ENCODE data around the gene ARL5C. TPM values are rescaled to one million over a fixed set of nuclear protein-coding genes. Genes with fewer than 3 reads are reported as not detected.

ARL5C gene
- total and polyA plus RNA-seq, 2 donors = 0.37 TPM; not detected in 1

- no peak for DNase-seq (ENCODE audit: extremely low spot score)
- no peak overlapping the region for H3K4me3 ChIP-seq (ENCODE audit: low read depth, low read length)
- no peak overlapping the region for H3K27ac ChIP-seq (ENCODE audit: low read depth)
- 86% methylated on average over 10 of the region's 10 CpGs for WGBS
- H3K36me3 ChIP-seq (ENCODE audit: insufficient read depth) = no peaks in the 10 kb centered on the region
- H3K4me1 ChIP-seq (ENCODE audit: insufficient read depth) = no peaks in the 10 kb centered on the region
Measured at GRCh38 chr17:39183720-39184119, 17.8 kb upstream of the ARL5C start.

DNA sequence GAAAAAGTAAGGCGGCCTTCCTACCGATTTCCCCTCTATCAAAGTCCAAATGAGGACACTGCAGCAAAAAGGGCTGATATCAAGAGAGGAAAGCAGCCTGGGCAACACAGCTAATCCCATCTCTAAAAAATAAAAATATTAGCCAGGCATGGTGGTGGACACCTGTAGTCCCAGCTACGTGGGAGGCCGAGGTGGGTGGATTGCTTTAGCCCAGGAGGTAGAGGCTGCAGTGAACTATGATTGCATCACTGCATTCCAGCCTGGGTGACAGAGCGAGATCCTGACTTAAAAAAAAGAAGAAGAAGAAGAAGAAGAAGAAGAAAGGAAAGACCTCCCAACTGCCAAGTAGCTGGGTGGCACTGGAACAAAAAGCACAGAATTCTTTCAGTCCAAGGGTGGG is 17.1 kb upstream of the ARL5C start:
- no peak for DNase-seq (ENCODE audit: extremely low spot score)
- Histone ChIP-seq H3K4me1 (ENCODE audit: insufficient read depth) (peaks cover 1% of the 10 kb centered on the region), H3K27ac (ENCODE audit: low read depth) (no peak overlapping the region), H3K36me3 (ENCODE audit: insufficient read depth) (no peaks in the 10 kb centered on the region), H3K4me3 (ENCODE audit: low read depth, low read length) (no peak overlapping the region)
- WGBS = 95% methylated on average over 5 of the region's 5 CpGs

DNA sequence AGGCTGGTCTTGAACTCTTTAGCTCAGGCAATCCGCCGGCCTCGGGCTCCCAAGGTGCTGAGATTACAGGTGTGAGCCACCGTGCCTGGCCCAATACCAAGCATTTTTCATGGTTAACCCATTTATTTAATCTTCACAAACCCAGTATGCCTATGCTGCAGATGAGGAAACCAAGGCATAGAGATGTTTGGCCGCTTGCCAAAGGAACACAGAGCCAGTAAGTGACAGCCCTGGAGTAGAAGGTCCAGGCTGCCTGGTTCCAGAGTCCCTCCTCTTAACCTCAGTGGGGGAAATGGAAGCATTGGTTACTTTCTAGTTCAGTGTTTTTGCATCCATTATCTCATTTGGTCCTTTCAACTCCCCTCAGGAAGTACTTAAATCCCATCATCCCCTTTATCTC is 15.3 kb upstream of the ARL5C start:
- DNase-seq (ENCODE audit: extremely low spot score) = no peak
- no peak overlapping the region for H3K4me3 ChIP-seq (ENCODE audit: low read depth, low read length)
- H3K36me3 ChIP-seq (ENCODE audit: insufficient read depth) = no peaks in the 10 kb centered on the region
- WGBS = 93% methylated on average over 5 of the region's 5 CpGs
- no peak overlapping the region for H3K27ac ChIP-seq (ENCODE audit: low read depth)
- H3K4me1 ChIP-seq (ENCODE audit: insufficient read depth) = peaks cover 1% of the 10 kb centered on the region

DNA sequence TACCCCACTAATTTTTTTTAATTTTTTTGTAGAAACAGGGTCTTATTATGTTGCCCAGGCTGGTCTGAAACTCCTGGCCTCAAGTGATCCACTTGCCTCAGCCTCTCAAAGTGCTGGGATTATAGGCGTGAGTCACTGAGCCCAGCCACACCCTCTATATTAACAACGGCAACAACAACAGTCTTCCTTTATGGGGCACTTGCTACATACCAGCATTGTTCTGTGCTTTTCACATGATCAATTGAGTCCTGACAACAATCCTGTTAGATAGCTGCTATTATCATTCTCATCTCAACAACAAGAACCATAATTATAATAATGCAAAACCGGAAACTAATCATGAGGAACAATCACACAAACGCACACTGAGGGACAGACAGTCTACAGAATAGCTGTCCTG is 12.6 kb upstream of the ARL5C start:
- 62% methylated on average over 4 of the region's 4 CpGs for WGBS
- H3K27ac ChIP-seq (ENCODE audit: low read depth) = no peak overlapping the region
- no peak for DNase-seq (ENCODE audit: extremely low spot score)
- H3K4me3 ChIP-seq (ENCODE audit: low read depth, low read length) = no peak overlapping the region
- no peaks in the 10 kb centered on the region for H3K36me3 ChIP-seq (ENCODE audit: insufficient read depth)
- H3K4me1 ChIP-seq (ENCODE audit: insufficient read depth) = peaks cover 1% of the 10 kb centered on the region

DNA sequence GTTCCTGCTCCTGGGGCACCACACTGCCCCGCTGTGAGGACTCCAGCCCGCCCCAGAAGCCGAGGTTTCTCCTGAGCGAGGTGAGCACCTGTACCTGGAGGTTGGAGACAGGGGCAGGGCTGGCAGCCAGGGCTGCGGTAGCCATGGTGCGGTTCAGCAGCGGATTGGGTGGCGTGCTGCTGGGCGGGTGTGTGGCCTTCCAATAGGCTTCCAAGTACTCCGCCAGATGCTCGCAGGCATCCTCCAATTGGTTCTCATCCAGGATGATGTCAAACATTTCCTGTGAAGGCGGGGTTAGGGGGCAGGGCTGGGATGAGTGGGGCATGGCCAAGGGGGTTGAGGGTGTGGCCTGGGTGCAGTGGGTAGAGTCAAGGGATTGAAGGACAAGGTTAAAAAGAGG is 11.3 kb upstream of the ARL5C start:
- no peak overlapping the region for H3K4me3 ChIP-seq (ENCODE audit: low read depth, low read length)
- H3K36me3 ChIP-seq (ENCODE audit: insufficient read depth) = no peaks in the 10 kb centered on the region
- 82% methylated on average over 12 of the region's 12 CpGs for WGBS
- DNase-seq (ENCODE audit: extremely low spot score) = no peak
- peaks cover 1% of the 10 kb centered on the region for H3K4me1 ChIP-seq (ENCODE audit: insufficient read depth)
- H3K27ac ChIP-seq (ENCODE audit: low read depth) = no peak overlapping the region

DNA sequence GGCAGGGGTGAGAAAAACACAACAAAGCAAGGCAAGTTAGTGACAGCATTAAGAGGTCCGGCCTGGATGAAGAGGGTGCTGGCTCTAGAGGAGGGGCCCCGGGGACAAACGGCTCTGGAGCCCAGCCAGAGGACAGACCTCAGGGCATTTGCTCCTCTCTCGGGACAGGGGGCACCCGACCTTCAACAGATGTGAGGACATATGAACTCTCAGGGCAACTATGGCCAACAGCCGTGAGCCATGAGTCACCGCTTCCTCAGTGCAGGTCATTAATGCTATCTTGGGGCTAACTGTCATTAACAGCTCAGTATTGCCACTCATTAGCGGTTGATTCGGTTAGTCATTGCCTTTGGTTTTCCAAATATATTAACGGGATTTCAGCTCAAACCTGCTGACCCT is 9.7 kb upstream of the ARL5C start:
- no peak for DNase-seq (ENCODE audit: extremely low spot score)
- H3K4me1 ChIP-seq (ENCODE audit: insufficient read depth) = peaks cover 1% of the 10 kb centered on the region
- WGBS = 80% methylated on average over 10 of the region's 10 CpGs
- H3K36me3 ChIP-seq (ENCODE audit: insufficient read depth) = no peaks in the 10 kb centered on the region
- no peak overlapping the region for H3K4me3 ChIP-seq (ENCODE audit: low read depth, low read length)
- H3K27ac ChIP-seq (ENCODE audit: low read depth) = no peak overlapping the region

DNA sequence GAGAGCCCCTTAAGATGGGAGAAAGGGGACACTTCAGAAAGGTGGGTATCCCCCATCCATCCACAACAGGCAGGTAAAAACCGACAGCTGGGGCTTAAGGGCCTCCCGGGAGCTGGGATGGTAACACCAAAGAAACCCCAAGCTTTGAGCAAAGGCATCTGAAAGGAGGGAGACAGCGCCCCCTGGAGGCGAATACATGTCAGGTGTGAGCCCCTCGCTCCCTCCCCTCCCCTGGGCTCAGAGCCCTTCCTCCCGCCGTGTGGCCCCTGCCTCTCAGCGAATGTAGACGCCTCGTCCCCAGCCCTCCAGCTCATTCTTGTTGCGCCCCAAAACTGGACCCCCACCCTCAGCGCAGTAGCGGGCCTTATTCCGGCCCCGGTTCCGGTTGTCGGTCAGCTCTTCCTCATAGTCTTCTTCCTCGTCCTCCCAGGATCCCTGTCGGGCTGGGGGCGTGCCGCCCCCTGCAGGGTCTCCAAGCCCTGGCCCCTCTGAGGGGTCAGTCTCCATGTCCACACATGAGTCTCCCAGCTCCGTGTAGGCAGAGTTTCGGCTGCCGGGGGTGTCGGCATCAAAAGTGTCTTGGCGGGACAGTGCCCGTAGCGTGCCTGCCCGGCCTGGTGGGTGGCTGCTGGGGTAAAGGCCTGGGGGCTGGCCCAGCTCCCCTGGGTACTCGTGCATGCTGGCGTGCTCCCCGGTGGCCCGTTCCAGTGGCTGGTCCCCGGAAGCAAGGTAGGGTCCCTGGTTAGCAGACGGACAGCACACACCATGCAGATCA is 9.1 kb upstream of the ARL5C start:
- WGBS = 54% methylated on average over 35 of the region's 35 CpGs
- Histone ChIP-seq H3K36me3 (ENCODE audit: insufficient read depth) (no peaks in the 10 kb centered on the region), H3K27ac (ENCODE audit: low read depth) (no peak overlapping the region), H3K4me1 (ENCODE audit: insufficient read depth) (peaks cover 1% of the 10 kb centered on the region), H3K4me3 (ENCODE audit: low read depth, low read length) (no peak overlapping the region)
- DNase-seq (ENCODE audit: extremely low spot score) = no peak

DNA sequence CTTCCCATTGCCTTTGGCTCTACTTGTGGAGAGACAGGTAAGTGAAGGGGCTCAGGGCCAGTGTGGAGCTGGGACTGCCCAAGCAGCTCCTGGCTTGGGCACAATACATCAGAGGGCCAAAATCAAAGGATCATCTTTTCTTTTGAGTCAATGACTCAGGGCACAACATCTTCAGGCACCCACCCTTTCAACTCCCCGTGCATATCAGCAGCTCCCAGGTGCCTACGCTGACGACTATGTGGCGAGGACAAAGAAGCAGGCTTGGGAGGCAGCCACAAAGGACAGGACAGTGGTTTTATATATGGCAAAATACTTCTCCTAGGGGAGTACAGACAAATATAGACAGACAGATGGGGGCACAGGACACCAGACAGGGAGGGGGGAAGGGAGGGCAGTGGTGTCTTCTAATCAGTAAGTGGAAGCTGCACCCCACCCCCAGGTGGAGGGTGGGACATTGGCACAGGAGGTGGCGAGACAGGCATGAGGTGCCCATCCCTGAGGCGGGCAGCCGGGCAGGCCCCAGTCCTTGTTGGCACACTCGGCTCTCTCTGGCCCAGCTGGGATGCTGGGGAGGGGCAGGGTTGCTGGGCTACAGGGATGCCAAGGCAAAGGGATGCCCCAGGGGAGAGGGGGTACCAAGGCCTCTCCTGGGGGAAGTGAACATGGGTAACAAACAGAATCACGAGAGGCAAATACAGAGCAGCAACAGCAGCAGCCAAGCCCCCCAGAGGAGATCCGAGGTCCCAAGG is 7.7 kb upstream of the ARL5C start:
- no peak overlapping the region for H3K4me3 ChIP-seq (ENCODE audit: low read depth, low read length)
- DNase-seq (ENCODE audit: extremely low spot score) = no peak
- no peak overlapping the region for H3K27ac ChIP-seq (ENCODE audit: low read depth)
- 65% methylated on average over 10 of the region's 10 CpGs for WGBS
- H3K36me3 ChIP-seq (ENCODE audit: insufficient read depth) = no peaks in the 10 kb centered on the region
- H3K4me1 ChIP-seq (ENCODE audit: insufficient read depth) = peaks cover 1% of the 10 kb centered on the region

DNA sequence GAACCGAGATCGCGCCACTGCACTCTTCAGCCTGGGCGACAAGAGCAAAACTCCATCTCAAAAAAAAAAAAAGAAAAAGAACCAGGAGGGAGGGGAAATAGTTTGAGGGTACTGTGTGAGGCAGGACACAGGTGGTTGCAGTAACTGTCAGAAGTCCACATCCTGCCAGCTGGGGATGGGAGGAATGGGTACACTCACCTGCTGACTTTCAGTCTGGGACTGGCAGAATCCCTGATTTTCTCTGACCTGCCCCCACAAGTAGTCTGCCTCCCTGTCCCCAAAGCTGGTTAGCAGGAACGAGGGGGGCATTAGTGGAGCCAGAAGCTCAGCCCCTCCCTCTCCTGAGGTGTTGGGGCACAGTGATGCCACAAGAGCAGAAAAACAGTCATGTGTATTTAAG is 7.1 kb upstream of the ARL5C start:
- no peak overlapping the region for H3K4me3 ChIP-seq (ENCODE audit: low read depth, low read length)
- 73% methylated on average over 5 of the region's 5 CpGs for WGBS
- H3K4me1 ChIP-seq (ENCODE audit: insufficient read depth) = no peaks in the 10 kb centered on the region
- no peak overlapping the region for H3K27ac ChIP-seq (ENCODE audit: low read depth)
- no peak for DNase-seq (ENCODE audit: extremely low spot score)
- H3K36me3 ChIP-seq (ENCODE audit: insufficient read depth) = no peaks in the 10 kb centered on the region

- no peaks in the 10 kb centered on the region for H3K4me1 ChIP-seq (ENCODE audit: insufficient read depth)
- no peak overlapping the region for H3K27ac ChIP-seq (ENCODE audit: low read depth)
- H3K36me3 ChIP-seq (ENCODE audit: insufficient read depth) = no peaks in the 10 kb centered on the region
- no peak overlapping the region for H3K4me3 ChIP-seq (ENCODE audit: low read depth, low read length)
- no peak for DNase-seq (ENCODE audit: extremely low spot score)
- 84% methylated on average over 5 of the region's 5 CpGs for WGBS
Measured at GRCh38 chr17:39171933-39172332, 6.0 kb upstream of the ARL5C start.

- Histone ChIP-seq H3K4me1 (ENCODE audit: insufficient read depth) (no peaks in the 10 kb centered on the region), H3K27ac (ENCODE audit: low read depth) (no peak overlapping the region), H3K36me3 (ENCODE audit: insufficient read depth) (no peaks in the 10 kb centered on the region), H3K4me3 (ENCODE audit: low read depth, low read length) (no peak overlapping the region)
- no peak for DNase-seq (ENCODE audit: extremely low spot score)
- 74% methylated on average over 6 of the region's 6 CpGs for WGBS
Measured at GRCh38 chr17:39170558-39170957, 4.6 kb upstream of the ARL5C start.

DNA sequence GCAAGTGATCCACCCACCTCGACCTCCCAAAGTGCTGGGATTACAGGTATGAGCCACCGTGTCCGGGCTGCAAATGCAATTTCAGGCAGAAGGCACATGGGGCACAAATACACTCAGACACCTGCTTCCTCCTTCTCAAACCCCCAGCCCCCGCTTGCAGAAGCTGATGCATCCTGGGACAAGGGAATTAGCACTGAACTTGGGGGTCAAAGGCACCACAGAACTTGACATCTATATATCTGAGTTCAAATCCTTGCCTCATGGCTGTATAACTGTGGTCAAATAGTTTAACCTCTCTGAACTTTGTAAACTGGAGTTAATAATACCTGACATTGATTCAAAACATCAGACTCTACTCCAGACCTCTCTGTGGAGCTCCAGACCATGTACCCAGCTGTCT is 4.1 kb upstream of the ARL5C start:
- Histone ChIP-seq H3K4me3 (ENCODE audit: low read depth, low read length) (no peak overlapping the region), H3K4me1 (ENCODE audit: insufficient read depth) (no peaks in the 10 kb centered on the region), H3K27ac (ENCODE audit: low read depth) (no peak overlapping the region), H3K36me3 (ENCODE audit: insufficient read depth) (no peaks in the 10 kb centered on the region)
- 73% methylated on average over 4 of the region's 4 CpGs for WGBS
- DNase-seq (ENCODE audit: extremely low spot score) = no peak

DNA sequence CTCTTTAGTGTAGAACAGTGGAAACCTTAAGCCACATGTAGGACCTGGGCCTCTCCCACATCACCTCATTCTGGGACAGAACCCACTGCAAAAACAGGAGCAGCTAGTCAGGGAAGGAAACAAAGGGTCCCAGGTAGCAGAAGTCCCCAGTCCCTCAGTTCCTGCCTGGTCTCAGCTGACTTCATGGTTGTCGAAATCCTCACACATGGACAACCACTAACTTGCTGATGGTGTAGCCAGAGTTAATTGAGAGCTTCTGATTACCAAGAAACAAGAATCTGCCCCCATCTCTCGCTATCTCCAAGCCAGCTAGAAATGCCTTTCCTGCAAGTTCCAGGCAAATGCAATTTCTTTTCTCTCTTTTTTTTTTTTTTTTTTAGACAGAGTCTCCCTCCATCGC is 3.6 kb upstream of the ARL5C start:
- no peaks in the 10 kb centered on the region for H3K4me1 ChIP-seq (ENCODE audit: insufficient read depth)
- H3K36me3 ChIP-seq (ENCODE audit: insufficient read depth) = no peaks in the 10 kb centered on the region
- DNase-seq (ENCODE audit: extremely low spot score) = no peak
- H3K4me3 ChIP-seq (ENCODE audit: low read depth, low read length) = no peak overlapping the region
- 84% methylated on average over 3 of the region's 3 CpGs for WGBS
- H3K27ac ChIP-seq (ENCODE audit: low read depth) = no peak overlapping the region

- no peak overlapping the region for H3K4me3 ChIP-seq (ENCODE audit: low read depth, low read length)
- H3K36me3 ChIP-seq (ENCODE audit: insufficient read depth) = no peaks in the 10 kb centered on the region
- WGBS = 84% methylated on average over 14 of the region's 14 CpGs
- no peak overlapping the region for H3K27ac ChIP-seq (ENCODE audit: low read depth)
- no peaks in the 10 kb centered on the region for H3K4me1 ChIP-seq (ENCODE audit: insufficient read depth)
- DNase-seq (ENCODE audit: extremely low spot score) = no peak
Measured at GRCh38 chr17:39169101-39169500, 3.1 kb upstream of the ARL5C start.

All from urinary bladder (tissue), 4 donors.